Upper lobe of left lung (tissue), 4 donors: ENCODE measurements around the gene AADAT.

Experiments used
- CTCF ChIP-seq, 6 experiments: fragments of 450-650 bp in 4 of 6; fragments of 200-600 bp in 2 of 6; sonication (generic) in 2 of 6; IDR thresholded peaks; one replicate each; pipeline ENCODE4 v1.5.1; 2016 to 2019; ENCODE audit warnings: antibody characterized with exemption in 6 of 6
- EP300 ChIP-seq, 4 donors: sonication (generic); formaldehyde crosslinking; IDR thresholded peaks; one replicate each; pipeline ENCODE4 v1.5.1; 2017; ENCODE audit warnings: antibody characterized with exemption in 4 of 4, control low read depth in 2 of 4

- TF ChIP-seq CTCF (IDR thresholded peaks at IDR 0.05) (no peak), EP300 (IDR thresholded peaks at IDR 0.05) (no peak)
Measured at GRCh38 chr4:170038232-170038631, 51.5 kb downstream of the AADAT start.
